Medulla oblongata (tissue), 1 donor: Measurements from ENCODE around the gene VAV3.

Experiments
- DNase-seq: peaks from one replicate; pipeline ENCODE4 v3.0.0-alpha.2; 2015; ENCODE audit errors: extremely low spot score

VAV3 gene

DNA sequence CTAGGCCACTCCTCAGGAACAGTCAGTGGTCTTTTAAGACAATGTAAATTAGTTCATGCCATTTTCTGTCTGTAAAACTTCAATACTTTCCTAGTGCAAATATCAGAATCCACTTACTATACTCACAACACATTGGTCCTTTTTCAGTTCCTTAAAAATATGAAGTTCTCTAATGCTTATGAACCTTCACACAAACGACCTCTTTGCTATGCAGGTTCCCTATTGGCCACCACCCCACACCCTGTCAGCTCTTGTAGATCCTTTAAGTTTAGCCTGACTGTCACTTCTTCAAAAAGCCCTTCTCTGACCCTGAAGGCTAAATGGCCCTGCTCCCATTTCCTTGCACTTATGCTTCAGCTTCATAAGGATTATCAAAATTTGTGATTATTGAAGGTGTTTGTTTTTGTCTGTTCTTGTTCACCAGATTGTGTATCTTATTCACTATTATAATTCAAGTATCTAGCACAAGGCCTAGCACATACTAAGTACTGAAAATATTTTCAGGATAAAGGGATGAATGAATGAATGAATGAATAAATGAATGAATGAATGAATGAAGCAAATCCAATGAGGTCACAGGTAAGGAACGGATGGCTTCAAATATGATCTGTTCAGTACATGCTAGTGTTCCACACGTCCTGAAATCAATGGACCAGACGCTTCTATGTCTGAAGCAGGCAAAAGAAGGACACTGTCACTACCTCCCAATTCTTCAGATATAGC lies 373.9 kb downstream of the VAV3 start:
- DNase-seq = peak; percentile 13

- DNase-seq = no peak
These were observed 374.9 kb downstream of the VAV3 start for GRCh38 chr1:107590087-107590486.

DNA sequence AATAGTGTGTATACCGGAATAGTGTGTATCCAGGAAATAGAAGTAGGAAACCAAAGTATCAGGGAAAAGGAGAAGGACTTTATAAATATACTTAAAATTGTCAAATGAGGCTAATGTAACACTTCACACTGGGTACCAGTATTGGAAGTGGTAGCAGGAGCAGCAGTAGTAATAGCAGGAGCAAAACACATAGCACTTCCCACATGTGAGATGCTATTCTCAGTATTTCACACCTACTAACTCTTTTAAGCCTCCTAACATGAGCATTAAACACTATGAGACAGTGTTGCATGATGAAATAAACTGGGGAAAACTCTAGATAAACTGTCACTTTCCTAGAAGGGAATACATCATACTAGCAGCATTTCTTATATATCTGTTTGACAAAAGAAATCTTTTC lies 376.7 kb downstream of the VAV3 start:
- DNase-seq = no peak

DNA sequence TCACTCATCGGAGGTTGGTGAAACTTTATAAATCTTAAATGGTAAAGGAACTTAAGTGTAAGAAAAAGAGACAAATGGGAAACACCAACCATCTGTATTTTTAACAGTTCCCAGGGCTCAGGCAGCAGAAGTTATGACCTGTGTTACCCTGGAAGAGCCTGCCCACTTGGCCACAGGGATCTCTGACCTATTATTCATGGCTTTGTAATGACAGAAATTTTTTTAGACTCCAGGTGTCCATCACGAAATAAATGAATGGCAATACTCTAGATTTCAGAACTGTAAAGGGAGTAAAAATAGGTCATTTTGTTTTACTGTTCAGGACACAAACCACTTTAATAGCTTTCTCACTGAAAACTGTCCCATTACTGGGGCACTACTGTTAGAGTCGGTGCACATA lies 389.8 kb downstream of the VAV3 start:
- no peak for DNase-seq

GRCh38 chr1:107574044-107574443 lies 390.9 kb downstream of the VAV3 start:
- DNase-seq = no peak

GRCh38 chr1:107572674-107573211 lies 392.2 kb downstream of the VAV3 start:
- peak; percentile 22 for DNase-seq

DNA sequence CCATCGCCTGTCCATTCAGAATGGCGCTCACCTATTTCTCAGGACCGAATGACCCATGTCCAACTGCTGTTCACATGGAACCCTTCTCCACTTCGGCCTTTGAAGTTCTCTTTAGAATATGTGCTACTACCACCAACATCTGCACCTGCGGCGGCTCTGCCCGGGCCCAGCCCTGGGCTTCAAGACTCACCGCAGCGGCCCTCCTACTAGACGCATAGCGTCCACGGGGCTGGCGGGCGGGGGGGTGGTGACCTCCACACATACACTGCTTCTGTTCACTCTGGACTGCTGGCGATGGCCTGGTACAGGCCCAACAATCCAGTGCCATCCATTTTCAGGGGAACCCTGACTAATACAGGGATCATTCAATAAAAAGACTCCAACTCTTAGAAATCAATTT lies 394.2 kb downstream of the VAV3 start:
- DNase-seq = no peak

DNA sequence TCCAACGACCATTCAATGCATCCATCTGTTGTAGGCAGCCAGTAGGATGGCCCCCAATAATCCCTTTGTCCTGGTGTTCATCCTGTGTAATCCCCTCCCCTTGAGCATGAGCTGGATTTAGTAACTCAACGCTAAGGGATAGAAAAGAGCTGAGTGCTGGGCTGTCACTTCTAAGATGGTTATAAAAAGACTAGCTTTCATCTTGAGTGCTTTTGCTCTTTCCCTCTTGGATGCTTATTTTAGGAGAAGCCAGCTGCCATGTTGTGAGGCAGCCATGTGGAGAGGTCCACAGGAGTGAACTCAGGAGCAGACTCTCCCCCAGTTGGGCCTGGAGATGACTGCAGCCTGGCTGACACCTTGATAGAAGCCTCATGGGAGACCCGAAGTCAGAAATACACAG lies 401.5 kb downstream of the VAV3 start:
- no peak for DNase-seq

- no peak for DNase-seq
These were observed 405.1 kb downstream of the VAV3 start for GRCh38 chr1:107559881-107560280.

- no peak for DNase-seq
These were observed 407.9 kb downstream of the VAV3 start for GRCh38 chr1:107557095-107557494.

DNA sequence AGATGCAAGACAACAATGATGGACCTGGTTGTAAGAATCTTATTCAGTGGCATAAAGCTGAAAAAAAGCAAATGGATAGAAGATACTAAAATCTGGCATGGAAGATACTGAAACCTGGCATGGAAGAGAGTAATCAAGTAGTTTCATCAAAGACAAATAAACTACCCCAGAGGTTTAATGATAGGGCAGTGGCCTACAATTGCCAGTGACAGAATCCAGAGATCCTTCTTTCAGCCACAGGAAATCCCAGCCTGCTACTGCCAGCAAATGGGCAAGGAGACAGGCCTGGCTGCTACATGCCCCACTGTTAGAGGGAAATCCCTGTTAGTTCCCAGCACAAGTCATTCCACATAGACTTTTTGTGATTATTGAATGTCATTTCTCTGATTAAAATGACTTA lies 409.4 kb downstream of the VAV3 start:
- DNase-seq = no peak

DNA sequence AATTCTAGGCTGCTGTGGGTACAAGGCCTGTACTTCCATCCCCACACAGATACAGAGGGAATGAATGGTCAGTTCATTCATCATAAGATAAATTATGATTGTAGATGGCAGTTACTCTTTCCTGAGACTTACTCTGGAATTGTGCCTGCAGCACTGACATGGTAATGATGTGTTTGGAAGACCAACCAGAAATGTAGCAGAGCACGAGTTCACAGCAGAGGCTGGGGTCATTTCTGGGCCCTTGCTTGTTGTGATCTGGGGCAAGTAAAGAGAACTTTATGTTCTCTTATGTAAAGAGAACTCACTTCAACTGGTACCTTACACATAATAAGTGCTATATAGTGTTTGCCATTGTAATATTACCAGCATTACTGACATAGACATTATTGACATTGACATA lies 412.2 kb downstream of the VAV3 start:
- DNase-seq = no peak

- DNase-seq = no peak
These were observed 413.5 kb downstream of the VAV3 start for GRCh38 chr1:107551456-107551855.

GRCh38 chr1:107550358-107550757 lies 414.6 kb downstream of the VAV3 start:
- DNase-seq = no peak

DNA sequence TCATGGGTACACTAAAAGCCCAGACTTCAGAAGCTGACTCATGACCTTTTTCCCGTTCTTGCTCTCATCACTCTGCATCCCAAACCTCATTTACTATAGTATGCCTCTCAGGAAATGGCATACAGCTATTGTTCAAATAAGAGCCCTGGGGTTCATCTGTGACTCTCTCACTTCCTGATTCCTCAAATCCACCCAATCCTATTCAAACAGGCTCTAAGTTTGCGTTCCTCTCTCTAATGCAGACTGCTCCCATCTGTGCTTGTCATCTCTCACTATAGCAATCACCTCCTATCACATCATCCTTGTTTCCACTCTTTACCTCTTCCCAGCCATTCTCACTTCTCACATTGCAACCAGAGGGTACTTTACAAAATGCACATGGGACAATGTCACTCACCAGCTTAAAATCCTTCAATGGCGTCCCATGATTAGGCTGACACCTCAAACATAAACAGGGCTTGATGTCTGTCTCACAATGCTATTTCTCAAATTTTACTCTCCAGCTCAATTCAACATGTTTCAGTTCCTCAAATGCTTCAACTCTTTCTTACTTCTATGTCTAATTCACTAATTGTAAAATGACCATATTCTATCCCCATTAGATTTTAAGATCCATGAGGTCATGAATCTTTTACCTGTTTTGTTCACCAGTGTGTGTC lies 415.7 kb downstream of the VAV3 start:
- DNase-seq = no peak

- DNase-seq = no peak
These were observed 416.7 kb downstream of the VAV3 start for GRCh38 chr1:107548276-107548675.

DNA sequence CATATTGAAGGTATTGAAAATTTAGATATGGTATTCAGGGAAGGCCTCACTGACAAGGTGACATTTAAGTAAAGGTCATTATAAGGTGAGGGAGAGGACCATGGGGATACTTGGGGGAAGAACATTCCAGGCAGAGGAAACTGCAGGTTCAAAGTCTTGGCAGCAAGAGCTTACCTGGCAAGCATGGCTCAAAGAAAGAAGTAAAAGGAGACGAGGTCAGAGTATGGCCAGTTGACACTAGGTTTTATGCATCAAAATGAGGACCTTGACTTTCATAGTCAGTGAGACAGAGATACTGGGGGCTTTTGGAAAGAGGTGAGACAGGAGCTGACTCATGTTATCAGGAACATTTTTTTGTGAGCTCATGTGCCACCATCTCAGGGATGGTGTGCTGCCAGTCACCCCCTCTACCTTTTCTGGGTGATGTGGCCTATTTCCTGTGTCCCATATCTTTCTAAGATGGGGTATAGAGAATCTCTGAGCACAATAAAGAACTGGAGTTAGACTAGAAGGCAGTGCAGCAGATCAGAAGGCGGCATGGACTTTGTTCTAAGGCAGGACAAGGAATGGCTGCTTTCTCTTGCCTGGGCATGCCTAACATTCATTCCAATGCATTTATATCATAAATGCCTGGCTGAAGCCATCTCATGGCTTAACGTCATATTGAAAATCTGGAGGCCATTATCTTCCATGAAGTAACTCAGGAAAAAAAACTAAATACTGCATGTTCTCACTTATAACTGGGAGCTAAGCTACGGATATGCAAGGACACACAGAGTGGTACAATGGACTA lies 417.4 kb downstream of the VAV3 start:
- DNase-seq = no peak

DNA sequence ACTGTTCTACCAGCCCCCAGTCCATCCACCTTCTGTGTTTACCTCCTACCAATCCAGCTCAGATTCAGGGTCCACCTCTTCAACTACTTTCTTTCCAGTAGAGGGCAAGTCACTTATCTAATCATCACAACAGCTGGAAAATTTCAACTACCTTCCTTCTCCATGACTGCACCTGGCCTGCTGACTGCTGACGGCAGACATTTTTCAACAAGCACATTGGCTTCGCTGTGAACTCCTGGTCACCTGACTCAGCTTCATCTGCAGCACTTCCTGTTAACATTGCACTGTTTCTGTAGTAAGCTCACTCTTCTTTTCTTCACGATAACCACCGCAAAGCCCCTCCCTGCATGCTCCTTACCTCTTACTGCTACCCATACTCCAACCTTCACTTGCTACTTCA lies 418.4 kb downstream of the VAV3 start:
- no peak for DNase-seq

- no peak for DNase-seq
These were observed 419.1 kb downstream of the VAV3 start for GRCh38 chr1:107545879-107546278.

DNA sequence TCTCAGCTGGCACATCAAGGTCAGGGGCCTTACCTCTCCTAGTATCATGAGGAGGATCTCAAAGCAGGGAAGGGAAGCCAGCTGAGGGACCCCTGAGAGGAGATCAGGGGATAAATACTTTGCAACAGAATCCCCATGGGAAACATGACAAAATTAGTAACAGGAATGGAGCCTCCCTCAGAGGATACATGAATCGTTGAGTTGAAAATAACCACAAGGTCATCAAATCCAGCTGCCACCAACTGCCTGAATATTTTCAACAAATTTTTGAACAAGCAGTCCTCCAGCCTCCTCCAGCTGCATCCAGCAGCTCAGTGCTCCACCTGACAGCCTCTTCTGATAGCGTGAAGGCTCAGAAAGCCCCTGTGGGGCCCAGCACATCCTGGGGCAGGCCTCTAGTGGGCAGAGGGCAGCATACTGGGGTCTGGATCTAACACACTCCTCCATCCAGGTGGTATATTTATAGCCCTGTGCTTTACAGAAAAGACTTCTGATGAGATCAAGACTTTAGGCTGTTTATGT lies 419.9 kb downstream of the VAV3 start:
- no peak for DNase-seq

DNA sequence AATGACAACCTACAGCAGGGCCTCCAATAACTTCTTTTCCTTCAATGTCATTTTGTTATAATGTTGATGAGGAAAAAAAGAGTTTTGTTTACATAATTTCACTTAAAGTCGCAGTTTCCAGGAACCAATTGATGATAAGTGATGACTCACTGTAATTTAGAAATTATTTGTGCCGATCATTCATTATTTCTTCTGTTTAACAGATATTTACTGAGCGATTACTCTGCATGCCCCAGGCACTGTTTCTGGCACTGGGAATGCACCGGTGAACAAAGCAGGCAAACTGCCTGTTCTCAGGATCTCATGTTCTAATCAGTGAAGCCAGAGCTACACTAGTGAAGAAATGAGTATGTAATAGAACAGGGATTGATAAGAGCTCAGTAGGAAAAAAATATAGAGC lies 420.7 kb downstream of the VAV3 start:
- no peak for DNase-seq

DNA sequence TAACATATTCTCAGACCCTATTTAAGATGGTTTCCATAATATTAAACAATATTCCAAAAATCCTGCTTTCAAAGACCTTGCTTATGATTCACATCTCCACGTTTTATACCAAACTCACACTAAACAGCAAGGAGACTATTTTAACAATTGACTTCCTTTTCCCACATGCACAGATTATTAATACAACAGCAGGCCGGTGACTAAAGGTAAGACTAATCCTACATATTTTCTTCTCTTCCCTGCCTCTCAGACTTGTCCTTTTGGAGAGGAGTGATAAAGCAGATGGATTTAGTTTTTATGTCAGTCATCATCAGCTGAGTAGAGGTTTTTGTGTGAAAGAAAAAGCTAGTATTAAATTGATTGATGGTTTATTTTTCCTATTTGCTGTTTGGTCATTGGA lies 423.6 kb downstream of the VAV3 start:
- no peak for DNase-seq
